Mesenchymal stem cell (in vitro differentiated cells and primary cell): ENCODE results near the gene NTRK2.

Experiments
- DNase-seq: peaks from one replicate; pipeline ENCODE4 v3.0.0-alpha.2; 2013
- H2AFZ ChIP-seq: one replicate; pipeline ENCODE4 v1.6.1; 2013; ENCODE audit warnings: low read depth, mild to moderate bottlenecking, control low read depth, inconsistent platforms, low read length, moderate library complexity
- H2AK5ac ChIP-seq: 2 replicates; pipeline ENCODE4 v1.6.1; 2013; ENCODE audit warnings: low read length, moderate library complexity, mild to moderate bottlenecking, inconsistent platforms; ENCODE audit not compliant: severe bottlenecking
- H2BK120ac ChIP-seq: one replicate; pipeline ENCODE4 v1.6.1; 2013; ENCODE audit warnings: low read depth, mild to moderate bottlenecking, inconsistent platforms, low read length, moderate library complexity
- H2BK12ac ChIP-seq, 2 experiments: one replicate each; pipeline ENCODE4 v1.6.1; 2013; ENCODE audit warnings: inconsistent platforms in 2 of 2, low read length in 2 of 2, mild to moderate bottlenecking in 2 of 2, moderate library complexity in 2 of 2, control low read depth in 1 of 2
- H2BK15ac ChIP-seq: one replicate; pipeline ENCODE4 v1.6.1; 2013; ENCODE audit warnings: mild to moderate bottlenecking, low read depth, inconsistent platforms; ENCODE audit not compliant: poor library complexity, severe bottlenecking
- H2BK5ac ChIP-seq: 2 replicates; pipeline ENCODE4 v1.6.1; 2013; ENCODE audit warnings: low read depth, mild to moderate bottlenecking, low read length, control low read depth, inconsistent platforms; ENCODE audit not compliant: poor library complexity, severe bottlenecking
- H3K14ac ChIP-seq, 2 experiments: one replicate each; pipeline ENCODE4 v1.6.1; 2013; ENCODE audit warnings: inconsistent platforms in 2 of 2, low read length in 2 of 2, control low read depth in 1 of 2, mild to moderate bottlenecking in 1 of 2, moderate library complexity in 1 of 2
- H3K18ac ChIP-seq, 2 experiments: one replicate each; pipeline ENCODE4 v1.6.1; 2013; ENCODE audit warnings: inconsistent platforms in 2 of 2, low read length in 2 of 2, control low read depth in 1 of 2, low read depth in 1 of 2, mild to moderate bottlenecking in 1 of 2
- H3K23ac ChIP-seq, 2 experiments: one replicate each; pipeline ENCODE4 v1.6.1; 2013; ENCODE audit warnings: inconsistent platforms in 2 of 2, low read length in 2 of 2, mild to moderate bottlenecking in 2 of 2, moderate library complexity in 2 of 2, control low read depth in 1 of 2
- H3K27ac ChIP-seq: 2 replicates; pipeline ENCODE4 v1.5.1; 2013; ENCODE audit warnings: mild to moderate bottlenecking, moderate library complexity, low read length, control low read depth, inconsistent platforms; ENCODE audit not compliant: poor library complexity, severe bottlenecking
- H3K27me3 ChIP-seq, 2 experiments: 2 replicates each; pipeline versions ENCODE4 v1.6.1 to v1.7.0; 2013; ENCODE audit warnings: low read length in 2 of 2, mild to moderate bottlenecking in 2 of 2, moderate library complexity in 2 of 2, control low read depth in 1 of 2, inconsistent platforms in 1 of 2; ENCODE audit not compliant: control insufficient read depth in 1 of 2, insufficient read depth in 1 of 2
- H3K36me3 ChIP-seq, 2 experiments: 2 replicates each; pipeline versions ENCODE4 v1.6.1 to v1.7.0; 2013; ENCODE audit warnings: low read length in 2 of 2, control low read depth in 1 of 2, inconsistent platforms in 1 of 2, low read depth in 1 of 2, mild to moderate bottlenecking in 1 of 2; ENCODE audit not compliant: insufficient read depth in 2 of 2, control insufficient read depth in 1 of 2
- H3K4ac ChIP-seq, 2 experiments: one replicate each; pipeline ENCODE4 v1.6.1; 2013; ENCODE audit warnings: inconsistent platforms in 2 of 2, low read length in 2 of 2, mild to moderate bottlenecking in 2 of 2, moderate library complexity in 2 of 2, control low read depth in 1 of 2, low read depth in 1 of 2
- H3K4me1 ChIP-seq: 2 replicates; pipeline ENCODE4 v1.6.1; 2013; ENCODE audit warnings: low read depth, low read length, control low read depth; ENCODE audit not compliant: control insufficient read depth, insufficient read depth
- H3K4me2 ChIP-seq: 2 replicates; pipeline ENCODE4 v1.6.1; 2013; ENCODE audit warnings: low read length, mild to moderate bottlenecking, inconsistent platforms; ENCODE audit not compliant: poor library complexity, severe bottlenecking
- H3K4me3 ChIP-seq, 2 experiments: 2 replicates each; pipeline versions ENCODE4 v1.5.1 to v1.7.0; 2013; ENCODE audit warnings: low read length in 2 of 2, mild to moderate bottlenecking in 2 of 2, control low read depth in 1 of 2, low read depth in 1 of 2; ENCODE audit not compliant: insufficient read depth in 1 of 2
- H3K79me1 ChIP-seq: replicated peaks from 2 replicates; pipeline ENCODE4 v1.6.1; 2013; ENCODE audit warnings: mild to moderate bottlenecking, control low read depth, low read length, inconsistent platforms; ENCODE audit not compliant: poor library complexity, severe bottlenecking
- H3K9ac ChIP-seq: 2 replicates; pipeline ENCODE4 v1.7.0; 2013; ENCODE audit warnings: mild to moderate bottlenecking, low read length, moderate library complexity
- H3K9me3 ChIP-seq: 2 replicates; pipeline ENCODE4 v1.7.0; 2013; ENCODE audit warnings: mild to moderate bottlenecking, low read length; ENCODE audit not compliant: control insufficient read depth
- H4K8ac ChIP-seq: one replicate; pipeline ENCODE4 v1.6.1; 2013; ENCODE audit warnings: inconsistent platforms, mild to moderate bottlenecking, low read length, moderate library complexity
- H4K91ac ChIP-seq: one replicate; pipeline ENCODE4 v1.6.1; 2013; ENCODE audit warnings: mild to moderate bottlenecking, low read length, inconsistent platforms
- WGBS: methylation state at CpG from one replicate; pipeline ENCODE4 v1.1.7; 2013; ENCODE audit warnings: mixed read lengths; 5-methylcytosine and 5-hydroxymethylcytosine counted together

The NTRK2 gene

GRCh38 chr9:85024374-85024773 is 354.8 kb downstream of the NTRK2 start:
- Histone ChIP-seq H2AK5ac (no peak overlapping the region), H2AFZ (no peak overlapping the region), H3K9me3 (no peaks in the 10 kb centered on the region), H3K4me2 (no peak overlapping the region), H2BK12ac (no peak overlapping the region), H3K79me1 (no peaks in the 10 kb centered on the region), H3K27me3 (no peaks in the 10 kb centered on the region), H3K4ac (no peak overlapping the region), H3K4me3 (no peak overlapping the region), H3K18ac (no peak overlapping the region), H3K23ac (no peak overlapping the region), H4K91ac (no peak overlapping the region), H3K14ac (no peak overlapping the region), H3K4me1 (no peaks in the 10 kb centered on the region), H2BK15ac (no peak overlapping the region), H3K36me3 (no peaks in the 10 kb centered on the region), H3K9ac (no peak overlapping the region), H4K8ac (no peak overlapping the region), H3K27ac (no peak overlapping the region), H2BK120ac (no peak overlapping the region), H2BK5ac (no peak overlapping the region)
- DNase-seq: no peak
- 74% methylated on average over 2 of the region's 3 CpGs for WGBS

GRCh38 chr9:85025638-85026037 is 356.1 kb downstream of the NTRK2 start:
- Histone ChIP-seq H4K91ac (no peak overlapping the region), H3K18ac (no peak overlapping the region), H3K14ac (no peak overlapping the region), H3K79me1 (no peaks in the 10 kb centered on the region), H2BK15ac (no peak overlapping the region), H3K4me3 (no peak overlapping the region), H3K4me1 (no peaks in the 10 kb centered on the region), H3K23ac (no peak overlapping the region), H2AK5ac (no peak overlapping the region), H3K36me3 (no peaks in the 10 kb centered on the region), H3K27ac (no peak overlapping the region), H2BK5ac (no peak overlapping the region), H2BK120ac (no peak overlapping the region), H3K9ac (no peak overlapping the region), H2AFZ (no peak overlapping the region), H3K4me2 (no peak overlapping the region), H4K8ac (no peak overlapping the region), H2BK12ac (no peak overlapping the region), H3K27me3 (no peaks in the 10 kb centered on the region), H3K9me3 (no peaks in the 10 kb centered on the region), H3K4ac (no peak overlapping the region)
- no peak for DNase-seq
- WGBS: 10% methylated on average over 1 of the region's 1 CpG

GRCh38 chr9:85027870-85028269 is 358.3 kb downstream of the NTRK2 start:
- no peak overlapping the region for H3K23ac ChIP-seq
- no peak overlapping the region for H2BK12ac ChIP-seq
- no peak overlapping the region for H3K4ac ChIP-seq
- H2AFZ ChIP-seq: no peak overlapping the region
- no peaks in the 10 kb centered on the region for H3K36me3 ChIP-seq
- no peak overlapping the region for H3K4me2 ChIP-seq
- H3K18ac ChIP-seq: no peak overlapping the region
- H3K27ac ChIP-seq: no peak overlapping the region
- H2AK5ac ChIP-seq: no peak overlapping the region
- H3K9ac ChIP-seq: no peak overlapping the region
- H2BK15ac ChIP-seq: no peak overlapping the region
- H3K4me1 ChIP-seq: no peaks in the 10 kb centered on the region
- no peak overlapping the region for H4K8ac ChIP-seq
- no peak overlapping the region for H3K14ac ChIP-seq
- H3K27me3 ChIP-seq: no peaks in the 10 kb centered on the region
- H3K4me3 ChIP-seq: no peak overlapping the region
- H4K91ac ChIP-seq: no peak overlapping the region
- H2BK5ac ChIP-seq: no peak overlapping the region
- H3K79me1 ChIP-seq: no peaks in the 10 kb centered on the region
- peaks cover 3% of the 10 kb centered on the region for H3K9me3 ChIP-seq
- DNase-seq: no peak
- H2BK120ac ChIP-seq: no peak overlapping the region
- 64% methylated on average over 2 of the region's 3 CpGs for WGBS

- DNase-seq: no peak
- Histone ChIP-seq H4K91ac (no peak overlapping the region), H3K4me1 (no peaks in the 10 kb centered on the region), H3K18ac (no peak overlapping the region), H3K14ac (no peak overlapping the region), H2BK15ac (no peak overlapping the region), H2BK12ac (no peak overlapping the region), H3K9ac (no peak overlapping the region), H3K9me3 (peaks cover 3% of the 10 kb centered on the region), H3K4me3 (no peak overlapping the region), H2AK5ac (no peak overlapping the region), H3K4me2 (no peak overlapping the region), H3K36me3 (no peaks in the 10 kb centered on the region), H2BK120ac (no peak overlapping the region), H2BK5ac (no peak overlapping the region), H4K8ac (no peak overlapping the region), H3K27me3 (peaks cover 0 to 5% of the 10 kb centered on the region in 2 experiments), H3K4ac (no peak overlapping the region), H3K79me1 (no peaks in the 10 kb centered on the region), H3K23ac (no peak overlapping the region), H3K27ac (no peak overlapping the region), H2AFZ (no peak overlapping the region)
- 50% methylated on average over 1 of the region's 1 CpG for WGBS
These were observed 360.8 kb downstream of the NTRK2 start for GRCh38 chr9:85030316-85030715.
